Spleen (tissue), 7 donors: Measurements from ENCODE around the gene NADK.

Experiments used
- CTCF ChIP-seq, 11 experiments: fragments of 200-600 bp in 7 of 11; fragments of 450-650 bp in 4 of 11; sonication (generic) in 4 of 11; IDR thresholded peaks in 8 of 11; conservative IDR thresholded peaks in 3 of 11; 1 replicate in 7 of 11; 2 replicates in 4 of 11; pipeline versions ENCODE4 v1.4.0 to v1.8.0; 2016 to 2021; ENCODE audit warnings: antibody characterized with exemption in 11 of 11, inconsistent platforms in 4 of 11, mild to moderate bottlenecking in 1 of 11
- POLR2A ChIP-seq, 3 donors: fragments of 450-650 bp; IDR thresholded peaks; one replicate each; pipeline ENCODE4 v1.5.1; 2017; ENCODE audit warnings: antibody characterized with exemption in 3 of 3, mild to moderate bottlenecking in 1 of 3
- donor health status: DM: no; HTN: no; CAD: no; lungs with moderate emphysema.
- donor health status: DM: no; HTN: no; CAD: no.
- donor health status: DM: no; HTN: no; CAD: no.

DNA sequence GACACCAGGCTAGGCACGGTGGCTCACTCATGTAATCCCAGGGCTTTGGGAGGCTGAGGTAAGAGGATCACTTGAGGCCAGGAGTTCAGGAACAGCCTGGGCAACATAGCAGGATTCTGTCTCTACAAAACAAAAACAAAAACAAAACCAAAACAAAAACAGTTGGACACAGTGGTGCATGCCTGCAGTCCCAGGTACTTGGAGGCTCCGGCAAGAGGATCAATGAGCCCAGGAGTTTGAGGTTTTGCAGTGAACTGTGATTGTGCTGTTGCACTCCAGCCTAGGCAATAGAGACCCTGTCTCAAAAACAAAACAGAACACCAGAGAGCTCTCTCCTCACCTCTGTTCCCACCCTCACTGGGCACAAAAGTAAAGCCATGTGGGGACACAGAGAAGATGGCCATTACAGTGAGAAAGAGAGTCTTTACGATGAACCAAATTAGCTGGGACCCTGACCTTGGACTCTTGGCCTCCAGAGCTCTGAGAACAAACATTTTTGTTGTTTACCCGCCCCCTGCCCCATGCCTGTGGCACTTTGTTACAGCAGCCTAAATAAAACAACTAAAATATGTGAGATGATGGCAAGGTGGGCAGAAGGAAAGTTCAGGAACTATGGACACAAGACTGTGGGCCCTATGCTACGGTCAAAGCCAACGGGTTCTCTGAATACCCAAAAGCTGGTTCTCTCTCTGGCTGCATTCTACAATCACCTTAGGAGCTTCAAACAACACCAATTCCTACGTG, 9.8 kb downstream of the NADK start:
- TF ChIP-seq CTCF (IDR thresholded peaks at IDR 0.05 in 8 of 11, conservative IDR thresholded peaks at IDR 0.05 in 3 of 11) (no peak), POLR2A (IDR thresholded peaks at IDR 0.05) (no peak)
